Placental pericyte (primary cell): ENCODE data around the gene TMPRSS11A. TPM values are rescaled to one million over a fixed set of nuclear protein-coding genes. Genes with fewer than 3 reads are reported as not detected.

ENCODE experiments used
- small RNA-seq: library from RNA; depleted of rRNA; stranded (forward); fragments of <200 nt; gene quantifications from one replicate; pipeline ENCODE3, GENCODE V24; 2012; ENCODE audit warnings: low replicate concordance
- total RNA-seq: library from RNA; depleted of rRNA; stranded (reverse); fragments of >200 nt; gene quantifications from 2 replicates; pipeline ENCODE4 v1.2.3, GENCODE V29; 2012

Gene TMPRSS11A, protein sequence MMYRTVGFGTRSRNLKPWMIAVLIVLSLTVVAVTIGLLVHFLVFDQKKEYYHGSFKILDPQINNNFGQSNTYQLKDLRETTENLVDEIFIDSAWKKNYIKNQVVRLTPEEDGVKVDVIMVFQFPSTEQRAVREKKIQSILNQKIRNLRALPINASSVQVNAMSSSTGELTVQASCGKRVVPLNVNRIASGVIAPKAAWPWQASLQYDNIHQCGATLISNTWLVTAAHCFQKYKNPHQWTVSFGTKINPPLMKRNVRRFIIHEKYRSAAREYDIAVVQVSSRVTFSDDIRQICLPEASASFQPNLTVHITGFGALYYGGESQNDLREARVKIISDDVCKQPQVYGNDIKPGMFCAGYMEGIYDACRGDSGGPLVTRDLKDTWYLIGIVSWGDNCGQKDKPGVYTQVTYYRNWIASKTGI
- not detected in 2 replicates for total RNA-seq

DNA sequence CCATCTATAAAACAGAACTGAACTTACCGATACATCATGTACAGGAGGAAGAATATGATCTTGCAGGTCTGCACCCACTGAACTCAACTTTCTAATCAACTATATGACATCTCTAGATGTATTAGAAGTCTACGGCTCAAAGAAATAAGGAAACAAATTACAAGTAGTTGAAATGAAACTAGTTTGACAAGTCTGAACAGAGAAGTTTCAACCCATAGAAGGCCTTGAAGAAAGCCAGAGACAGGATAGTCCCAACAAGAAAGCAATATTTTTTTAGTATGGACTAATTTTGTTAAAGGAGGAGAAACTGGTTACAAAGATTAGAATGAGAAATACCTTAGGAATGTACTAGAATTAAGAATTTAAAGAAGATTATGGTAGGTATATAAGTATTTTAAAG, at the start of gene TMPRSS11A:
TSS of gene TMPRSS11A (minus strand) at position 138 of the 400 bp plus-strand sequence. CDS start at position 38, 100 bp downstream.

GRCh38 chr4:67883902-67884301, 79.4 kb downstream of the TMPRSS11A start, which contains the start of gene TMPRSS11D:
Gene TMPRSS11D (minus strand): TSS chr4:67884002. CDS start chr4:67883933, 69 bp downstream.

Small RNA genes lying within 50 kb of the gene (small RNA-seq; reads per million reads assigned to genes)
- gene RNU6-95P, result 1.2 reads per million, percentile 51 among the genes with 10 or more reads in this experiment

Other genes starting within 250 kb of the TMPRSS11A start
- gene GNRHR, start 209.1 kb downstream of the TMPRSS11A start, total RNA-seq, result not detected in 2 replicates
- gene TMPRSS11D, start 79.5 kb downstream of the TMPRSS11A start, total RNA-seq, result not detected in 2 replicates
- gene TMPRSS11F, start 166.4 kb upstream of the TMPRSS11A start, total RNA-seq, result not detected in 2 replicates